HCT116 (cell line): ENCODE data around the gene CYP46A1.

Experiments used
- CTCF ChIP-seq, 3 experiments: fragments of 200-600 bp in 1 of 3; sonication (generic) in 1 of 3; IDR thresholded peaks in 2 of 3; conservative IDR thresholded peaks in 1 of 3; 2 replicates each; pipeline ENCODE4 v1.5.1; 2012 to 2017; ENCODE audit warnings: low read depth in 2 of 3, low read length in 2 of 3, antibody characterized with exemption in 1 of 3, borderline replicate concordance in 1 of 3, control low read depth in 1 of 3, mild to moderate bottlenecking in 1 of 3, mixed read lengths in 1 of 3, mixed run types in 1 of 3, moderate library complexity in 1 of 3; ENCODE audit not compliant: insufficient read depth in 1 of 3
- EZH2 ChIP-seq: fragments of 200-600 bp; sonication (generic); IDR thresholded peaks from 2 replicates; pipeline ENCODE4 v1.6.1; 2017; ENCODE audit warnings: antibody characterized with exemption, mixed run types
- JUND ChIP-seq: IDR thresholded peaks from 2 replicates; pipeline ENCODE4 v1.6.1; 2012
- POLR2A ChIP-seq: IDR thresholded peaks from 2 replicates; pipeline ENCODE4 v1.7.0; 2011; ENCODE audit warnings: borderline replicate concordance; ENCODE audit not compliant: insufficient read depth, insufficient read length; ENCODE audit errors: extremely low read depth
- POLR2AphosphoS5 ChIP-seq: IDR thresholded peaks from 2 replicates; pipeline ENCODE4 v1.6.1; 2011; ENCODE audit warnings: mild to moderate bottlenecking, low read depth, low read length, moderate library complexity
- REST ChIP-seq: IDR thresholded peaks from 2 replicates; pipeline ENCODE4 v1.6.1; 2012; ENCODE audit warnings: low read depth
- TCF7L2 ChIP-seq: IDR thresholded peaks from 2 replicates; pipeline ENCODE4 v1.7.0; 2011; ENCODE audit warnings: borderline replicate concordance, inconsistent platforms; ENCODE audit not compliant: insufficient read depth, insufficient read length; ENCODE audit errors: extremely low read depth

GRCh38 chr14:99707420-99707819 lies 23.3 kb downstream of the CYP46A1 start:
- TF ChIP-seq REST (no peak), POLR2A (no peak), TCF7L2 (no peak), CTCF (IDR thresholded peaks at IDR 0.05 in 2 of 3, conservative IDR thresholded peaks at IDR 0.05 in 1 of 3; ENCODE audit: borderline replicate concordance in 1 of 3, insufficient read depth in 1 of 3, low read depth in 2 of 3, low read length in 2 of 3) (no peak), POLR2AphosphoS5 (no peak), EZH2 (no peak), JUND (no peak)
